Heart left ventricle (tissue), 16 donors: ENCODE results near the gene MON2. TPM values are rescaled to one million over a fixed set of nuclear protein-coding genes. Genes with fewer than 3 reads are reported as not detected.

ENCODE experiments used
- ATAC-seq, 4 donors: fragments of 200-7000 bp; cut with Tn5 transposase; one replicate each; pipeline ENCODE4 v1.9.1; 2020 to 2022; ENCODE audit warnings: moderate library complexity in 4 of 4, mild to moderate bottlenecking in 3 of 4, moderate number of reproducible peaks in 1 of 4
- DNase-seq, 5 donors: peaks; one replicate each; pipeline ENCODE4 v3.0.0-alpha.2; 2020
- H3K27ac ChIP-seq, 12 donors: fragments of 200-600 bp; sonication (generic) in 4 of 12; one replicate each; pipeline versions ENCODE4 v1.5.0 to v1.8.0; 2016 to 2022; ENCODE audit warnings: mild to moderate bottlenecking in 2 of 12
- H3K27me3 ChIP-seq, 9 donors: fragments of 200-600 bp; sonication (generic) in 2 of 9; one replicate each; pipeline versions ENCODE4 v1.5.1 to v1.8.0; 2016 to 2022; ENCODE audit warnings: mild to moderate bottlenecking in 3 of 9
- H3K36me3 ChIP-seq, 9 donors: fragments of 200-600 bp; sonication (generic) in 2 of 9; one replicate each; pipeline versions ENCODE4 v1.5.0 to v1.8.0; 2018 to 2022; ENCODE audit warnings: mild to moderate bottlenecking in 2 of 9
- H3K4me1 ChIP-seq, 12 donors: fragments of 200-600 bp; sonication (generic) in 4 of 12; one replicate each; pipeline versions ENCODE4 v1.5.0 to v1.8.0; 2016 to 2022; ENCODE audit warnings: mild to moderate bottlenecking in 3 of 12
- H3K4me3 ChIP-seq, 12 donors: fragments of 200-600 bp; sonication (generic) in 4 of 12; one replicate each; pipeline versions ENCODE4 v1.5.0 to v1.8.0; 2017 to 2022; ENCODE audit warnings: mild to moderate bottlenecking in 9 of 12, moderate library complexity in 4 of 12
- H3K9me3 ChIP-seq, 12 donors: fragments of 200-600 bp; sonication (generic) in 4 of 12; one replicate each; pipeline versions ENCODE4 v1.5.0 to v1.8.0; 2016 to 2022; ENCODE audit warnings: mild to moderate bottlenecking in 1 of 12
- CTCF ChIP-seq, 12 donors: fragments of 200-600 bp; sonication (generic) in 4 of 12; IDR thresholded peaks; one replicate each; pipeline versions ENCODE4 v1.5.0 to v1.8.0; 2018 to 2022; ENCODE audit warnings: antibody characterized with exemption in 12 of 12, mild to moderate bottlenecking in 5 of 12
- POLR2A ChIP-seq, 2 donors: fragments of 450-650 bp; IDR thresholded peaks; one replicate each; pipeline ENCODE4 v1.6.1; 2017; ENCODE audit warnings: antibody characterized with exemption in 2 of 2, mild to moderate bottlenecking in 2 of 2, moderate library complexity in 2 of 2
- WGBS, 4 donors: extraction: QIAGEN DNeasy Blood & Tissue Kit in 2 of 4; methylation state at CpG; one replicate each; pipeline versions ENCODE4 v1.1.5 to v1.1.7; 2013 to 2018; 5-methylcytosine and 5-hydroxymethylcytosine counted together
- intact Hi-C, 10 donors: fragments of 100-400 bp; cut with DNase I; formaldehyde crosslinking; loops; one replicate each; pipeline versions ENCODE4 v1.11.1 to v1.14.2; 2022
- polyA plus RNA-seq, 2 donors: library from polyadenylated mRNA; stranded (reverse); fragments of 200-250 nt; gene quantifications; one replicate each; pipeline ENCODE4 v1.2.3, GENCODE V29; 2013
- total RNA-seq, 9 donors: library from RNA; depleted of rRNA in 2 of 9; stranded (reverse); fragments of >200 nt in 2 of 9; fragmentation: NEBNext Ultra II Directional in 3 of 9; extraction: Animal tissue kit (Norgen Biotek cat#: 25700) in 3 of 9; gene quantifications; one replicate each; pipeline versions ENCODE4 v1.1.0 to v1.2.4, GENCODE V29; 2016 to 2023
- donor health status: ischemic (EF 13 %, LVEDD 7.1; RV severe dilation, severe dysfunction).
- donor health status: healthy with polysubstance abuse.
- donor health status: DM: no; HTN: yes; CAD: no.
- donor health status: DM: no; HTN: no; CAD: no.
- donor health status: ischemic (EF 25% LVEDD 6.9; RV normal size, moderate dysfunction).
- donor health status: ischemic (EF 25% LVEDD 5.7; RV mildly dilated, moderate dysfunction).
- donor health status: healthy.
- donor health status: DM: yes; HTN: yes; CAD: no.
- donor health status: ischemic (EF 35%, LVEDD 5.7; RV mildly dilated, moderate dysfunction).
- donor health status: nonischemic (EF 11% LVEDD 7.7; RV severe dilation, severe dysfunction).
- donor health status: DM: yes; HTN: yes; CAD: no.
- donor health status: PGD.
- donor health status: ischemic (EF 29% LVEDD 5.4; RV normal size, mild dysfunction).
- donor health status: nonischemic (EF 23%, LVEDD 6.1; RV moderate dilation, normal function).

MON2 gene
- total and polyA plus RNA-seq, 11 donors: 8.7 to 30.6 (median 17.0) TPM

GRCh38 chr12:62472472-62472871 lies 5.8 kb downstream of the MON2 start:
- Histone ChIP-seq H3K4me3 (no peak overlapping the region), H3K36me3 (peaks cover 0 to 22% (median 2%) of the 10 kb centered on the region in 9 donors), H3K4me1 (peaks cover 0 to 52% (median 34%) of the 10 kb centered on the region in 12 donors), H3K27ac (no peak overlapping the region), H3K9me3 (no peaks in the 10 kb centered on the region), H3K27me3 (no peaks in the 10 kb centered on the region)
- peak in 1 of 12 donors; percentile 4 for TF ChIP-seq CTCF (IDR thresholded peaks at IDR 0.05)
- no peak for TF ChIP-seq POLR2A (IDR thresholded peaks at IDR 0.05)
- ATAC-seq: peak in 2 of 4 donors; percentile 48 to 68
- intact Hi-C loops: no loop called here
- DNase-seq: no peak
- 58 to 62% (median 60%) methylated on average over 3 of the region's 3 CpGs for WGBS, 4 donors

GRCh38 chr12:62481843-62482540 lies 15.4 kb downstream of the MON2 start:
- intact Hi-C loops: no loop called here

GRCh38 chr12:62482769-62483168 lies 16.1 kb downstream of the MON2 start:
- intact Hi-C loops: no loop called here
- ATAC-seq: no peak
- Histone ChIP-seq H3K36me3 (peaks cover 0 to 31% (median 7%) of the 10 kb centered on the region in 9 donors), H3K4me1 (peaks cover 0 to 5% (median 0%) of the 10 kb centered on the region in 12 donors), H3K9me3 (no peaks in the 10 kb centered on the region), H3K27me3 (no peaks in the 10 kb centered on the region), H3K4me3 (no peak overlapping the region), H3K27ac (no peak overlapping the region)
- TF ChIP-seq CTCF (IDR thresholded peaks at IDR 0.05) (no peak), POLR2A (IDR thresholded peaks at IDR 0.05) (no peak)
- DNase-seq: no peak
- whole genome bisulfite sequencing, 4 donors: 97 to 99% (median 98%) methylated on average over 3 of the region's 3 CpGs

More at GRCh38 chr12:62481843-62482540, 15.4 kb downstream of the MON2 start:
- ATAC-seq: peak in 1 of 4 donors; percentile 39
- WGBS, 4 donors: 59 to 67% (median 64%) methylated on average over 4 of the region's 4 CpGs
- Histone ChIP-seq H3K4me3 (no peak overlapping the region), H3K36me3 (peaks cover 0 to 35% (median 9%) of the 10 kb centered on the region in 9 donors), H3K27me3 (no peaks in the 10 kb centered on the region), H3K9me3 (no peaks in the 10 kb centered on the region), H3K27ac (no peak overlapping the region), H3K4me1 (peaks cover 0 to 7% (median 0%) of the 10 kb centered on the region in 12 donors)
- TF ChIP-seq POLR2A (IDR thresholded peaks at IDR 0.05) (no peak), CTCF (IDR thresholded peaks at IDR 0.05) (no peak)
- no peak for DNase-seq

GRCh38 chr12:62484233-62484632 lies 17.6 kb downstream of the MON2 start:
- intact Hi-C loops: no loop called here
- TF ChIP-seq CTCF (IDR thresholded peaks at IDR 0.05) (no peak), POLR2A (IDR thresholded peaks at IDR 0.05) (no peak)
- WGBS, 4 donors: 83 to 87% (median 86%) methylated on average over 2 of the region's 2 CpGs

More at GRCh38 chr12:62484233-62484632, 17.6 kb downstream of the MON2 start:
- peaks cover 0 to 30% (median 10%) of the 10 kb centered on the region in 9 donors for H3K36me3 ChIP-seq
- no peaks in the 10 kb centered on the region for H3K9me3 ChIP-seq
- peaks cover 0 to 5% (median 0%) of the 10 kb centered on the region in 12 donors for H3K4me1 ChIP-seq
- no peak for DNase-seq
- no peak overlapping the region for H3K27ac ChIP-seq
- H3K27me3 ChIP-seq: no peaks in the 10 kb centered on the region
- ATAC-seq: no peak
- H3K4me3 ChIP-seq: no peak overlapping the region
